Measurements from ENCODE around the gene PLEKHB1. TPM values are rescaled to one million over a fixed set of nuclear protein-coding genes. Genes with fewer than 3 reads are reported as not detected.

PLEKHB1 gene
- total RNA-seq, 1 donor from 2014 or later, result 35.4 TPM

DNA sequence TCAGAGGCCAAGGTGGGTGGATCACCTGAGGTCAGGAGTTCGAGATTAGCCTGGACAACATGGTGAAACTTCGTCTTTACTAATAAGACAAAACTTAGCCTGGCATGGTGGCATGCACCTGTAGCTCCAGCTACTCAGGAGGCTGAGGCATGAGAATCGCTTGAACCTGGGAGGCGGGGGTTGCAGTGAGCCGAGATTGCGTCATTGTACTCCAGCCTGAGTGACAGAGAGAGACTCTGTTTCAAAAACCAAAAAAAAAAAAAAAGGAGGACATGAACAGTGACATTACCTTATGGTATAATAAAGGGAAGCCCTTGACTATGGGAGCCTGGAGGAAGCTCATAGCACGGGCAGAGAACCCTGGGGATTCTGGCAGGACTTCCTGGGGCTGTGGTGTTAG is 16.5 kb upstream of the PLEKHB1 start:
- intact Hi-C loops (cut with DNase I), result no loop called here
- TF ChIP-seq, protein P1, sequence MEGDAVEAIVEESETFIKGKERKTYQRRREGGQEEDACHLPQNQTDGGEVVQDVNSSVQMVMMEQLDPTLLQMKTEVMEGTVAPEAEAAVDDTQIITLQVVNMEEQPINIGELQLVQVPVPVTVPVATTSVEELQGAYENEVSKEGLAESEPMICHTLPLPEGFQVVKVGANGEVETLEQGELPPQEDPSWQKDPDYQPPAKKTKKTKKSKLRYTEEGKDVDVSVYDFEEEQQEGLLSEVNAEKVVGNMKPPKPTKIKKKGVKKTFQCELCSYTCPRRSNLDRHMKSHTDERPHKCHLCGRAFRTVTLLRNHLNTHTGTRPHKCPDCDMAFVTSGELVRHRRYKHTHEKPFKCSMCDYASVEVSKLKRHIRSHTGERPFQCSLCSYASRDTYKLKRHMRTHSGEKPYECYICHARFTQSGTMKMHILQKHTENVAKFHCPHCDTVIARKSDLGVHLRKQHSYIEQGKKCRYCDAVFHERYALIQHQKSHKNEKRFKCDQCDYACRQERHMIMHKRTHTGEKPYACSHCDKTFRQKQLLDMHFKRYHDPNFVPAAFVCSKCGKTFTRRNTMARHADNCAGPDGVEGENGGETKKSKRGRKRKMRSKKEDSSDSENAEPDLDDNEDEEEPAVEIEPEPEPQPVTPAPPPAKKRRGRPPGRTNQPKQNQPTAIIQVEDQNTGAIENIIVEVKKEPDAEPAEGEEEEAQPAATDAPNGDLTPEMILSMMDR (IDR thresholded peaks at IDR 0.05), result no peak
- Histone ChIP-seq H3K27ac (no peak overlapping the region), H3K27me3 (ENCODE audit: low read depth) (no peaks in the 10 kb centered on the region), H3K4me3 (no peak overlapping the region), H3K36me3 (no peaks in the 10 kb centered on the region), H3K9me3 (no peaks in the 10 kb centered on the region), H3K4me1 (peaks cover 8% of the 10 kb centered on the region)
- DNase-seq (no peak), ATAC-seq (no peak)

DNA sequence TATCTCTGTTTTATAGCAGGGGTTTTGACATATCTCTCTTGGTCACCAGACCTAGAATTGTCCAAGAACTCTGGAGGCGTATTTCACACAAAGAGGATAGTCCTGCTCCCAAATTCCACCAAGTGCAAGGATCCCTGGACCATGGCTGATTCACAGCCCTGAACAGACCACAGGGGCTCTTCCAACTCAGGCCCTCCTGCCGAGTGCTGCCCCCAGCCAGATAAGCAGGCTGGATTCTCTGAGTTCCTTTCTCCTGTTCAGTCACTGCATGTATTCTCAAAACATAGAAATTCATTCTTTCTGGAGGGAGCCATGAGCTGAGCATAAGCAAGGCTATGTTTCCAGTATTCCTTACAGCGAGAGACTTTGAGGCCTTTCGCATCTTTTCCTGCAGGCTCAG is 13.4 kb upstream of the PLEKHB1 start:
- Histone ChIP-seq H3K27me3 (ENCODE audit: low read depth) (no peaks in the 10 kb centered on the region), H3K4me3 (no peak overlapping the region), H3K4me1 (no peaks in the 10 kb centered on the region), H3K9me3 (no peaks in the 10 kb centered on the region), H3K27ac (no peak overlapping the region), H3K36me3 (no peaks in the 10 kb centered on the region)
- TF ChIP-seq, protein P1 (IDR thresholded peaks at IDR 0.05), result no peak
- intact Hi-C loops (cut with DNase I), result no loop called here
- ATAC-seq, result no peak
- no peak for DNase-seq

GRCh38 chr11:73633999-73634398 is 12.4 kb upstream of the PLEKHB1 start:
- intact Hi-C loops (cut with DNase I), result no loop called here
- ATAC-seq, result no peak
- no peaks in the 10 kb centered on the region for H3K27me3 ChIP-seq (ENCODE audit: low read depth)
- no peaks in the 10 kb centered on the region for H3K9me3 ChIP-seq
- no peaks in the 10 kb centered on the region for H3K4me1 ChIP-seq
- no peak overlapping the region for H3K27ac ChIP-seq
- DNase-seq, result no peak
- no peak overlapping the region for H3K4me3 ChIP-seq
- no peaks in the 10 kb centered on the region for H3K36me3 ChIP-seq
- TF ChIP-seq, protein P1 (IDR thresholded peaks at IDR 0.05), result no peak

DNA sequence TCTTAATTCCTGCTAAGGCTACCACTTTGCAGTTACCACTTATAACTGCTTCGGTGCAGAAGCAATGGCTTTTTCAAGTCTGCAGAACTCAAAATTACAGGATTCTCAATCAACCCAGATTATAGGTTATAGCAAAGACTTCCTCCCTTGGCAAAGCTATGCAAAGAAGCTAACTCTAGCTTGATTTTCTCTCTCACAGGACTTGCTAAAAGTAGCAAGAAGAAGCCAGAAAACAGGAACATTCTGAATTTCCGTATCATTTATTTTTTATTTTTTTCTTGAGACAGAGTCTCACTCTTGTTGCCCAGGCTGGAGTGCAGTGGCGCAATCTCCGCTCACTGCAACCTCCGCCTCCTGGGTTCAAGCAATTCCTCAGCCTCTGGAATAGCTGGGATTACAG is 10.7 kb upstream of the PLEKHB1 start:
- Histone ChIP-seq H3K4me1 (no peaks in the 10 kb centered on the region), H3K4me3 (no peak overlapping the region), H3K27me3 (ENCODE audit: low read depth) (no peaks in the 10 kb centered on the region), H3K9me3 (no peaks in the 10 kb centered on the region), H3K36me3 (no peaks in the 10 kb centered on the region), H3K27ac (no peak overlapping the region)
- ATAC-seq (no peak), DNase-seq (no peak)
- TF ChIP-seq, protein P1 (IDR thresholded peaks at IDR 0.05), result no peak
- intact Hi-C loops (cut with DNase I), result no loop called here

- intact Hi-C loops (cut with DNase I), result no loop called here
- Histone ChIP-seq H3K9me3 (no peaks in the 10 kb centered on the region), H3K27me3 (ENCODE audit: low read depth) (no peaks in the 10 kb centered on the region), H3K36me3 (no peaks in the 10 kb centered on the region), H3K27ac (no peak overlapping the region), H3K4me3 (no peak overlapping the region), H3K4me1 (no peaks in the 10 kb centered on the region)
- ATAC-seq, result no peak
- TF ChIP-seq, protein P1 (IDR thresholded peaks at IDR 0.05), result no peak
- DNase-seq, result no peak
Observed at GRCh38 chr11:73636249-73636648, 10.1 kb upstream of the PLEKHB1 start.

GRCh38 chr11:73637012-73637411 is 9.4 kb upstream of the PLEKHB1 start:
- DNase-seq, result no peak
- peaks cover 5% of the 10 kb centered on the region for H3K27me3 ChIP-seq (ENCODE audit: low read depth)
- intact Hi-C loops (cut with DNase I), result no loop called here

More at GRCh38 chr11:73637012-73637411, 9.4 kb upstream of the PLEKHB1 start:
- no peak overlapping the region for H3K27ac ChIP-seq
- no peaks in the 10 kb centered on the region for H3K9me3 ChIP-seq
- no peaks in the 10 kb centered on the region for H3K36me3 ChIP-seq
- TF ChIP-seq, protein P1 (IDR thresholded peaks at IDR 0.05), result no peak
- H3K4me1 ChIP-seq, result no peaks in the 10 kb centered on the region
- no peak overlapping the region for H3K4me3 ChIP-seq
- no peak for ATAC-seq

Measured in lower lobe of right lung (tissue), 2 donors.